CD4-positive, alpha-beta T cell (primary cell): Measurements from ENCODE around the gene DAD1. TPM values are rescaled to one million over a fixed set of nuclear protein-coding genes. Genes with fewer than 3 reads are reported as not detected.

Source experiments
- ATAC-seq: fragments of 200-7000 bp; cut with Tn5 transposase; one replicate; pipeline ENCODE4 v1.10.0; 2022; ENCODE audit warnings: mild to moderate bottlenecking; ENCODE audit not compliant: poor library complexity
- CTCF ChIA-PET: fragments of 350-600 bp; sonication (Branson Sonifier 250); formaldehyde crosslinking; loops from one replicate; lab custom pipeline; 2021; ENCODE audit warnings: antibody characterized with exemption, inconsistent platforms; lab: Charles Lee
- POLR2A ChIA-PET: fragments of 350-600 bp; sonication (Branson Sonifier 250); formaldehyde crosslinking; loops from one replicate; lab custom pipeline; 2021; ENCODE audit warnings: antibody characterized with exemption, inconsistent platforms; lab: Charles Lee
- DNase-seq, 14 experiments: peaks; one replicate each; pipeline ENCODE4 v3.0.0-alpha.2; 2013 to 2020; ENCODE audit warnings: mixed read lengths in 2 of 14
- H3K27ac ChIP-seq, 2 donors: one replicate each; pipeline versions ENCODE4 v1.5.1 to v1.7.0; 2013; ENCODE audit warnings: low read length in 2 of 2, low read depth in 1 of 2, mild to moderate bottlenecking in 1 of 2
- H3K27me3 ChIP-seq, 2 experiments: 1 replicate in 1 of 2; 2 replicates in 1 of 2; pipeline versions ENCODE4 v1.6.1 to v1.7.0; 2013; ENCODE audit warnings: low read length in 2 of 2, control low read depth in 1 of 2, mild to moderate bottlenecking in 1 of 2, moderate library complexity in 1 of 2; ENCODE audit not compliant: insufficient read depth in 2 of 2, control insufficient read depth in 1 of 2
- H3K36me3 ChIP-seq: one replicate; pipeline ENCODE4 v1.6.1; 2013; ENCODE audit warnings: low read length, control low read depth; ENCODE audit not compliant: insufficient read depth
- H3K4me1 ChIP-seq: one replicate; pipeline ENCODE4 v1.6.1; 2013; ENCODE audit warnings: low read length, control low read depth; ENCODE audit not compliant: insufficient read depth
- H3K4me3 ChIP-seq: one replicate; pipeline ENCODE4 v1.5.1; 2013; ENCODE audit warnings: mild to moderate bottlenecking, low read length, moderate library complexity
- H3K9me3 ChIP-seq, 2 experiments: 1 replicate in 1 of 2; 2 replicates in 1 of 2; pipeline versions ENCODE4 v1.6.1 to v1.7.0; 2013; ENCODE audit warnings: low read length in 2 of 2, mild to moderate bottlenecking in 2 of 2, control low read depth in 1 of 2, moderate library complexity in 1 of 2; ENCODE audit not compliant: control insufficient read depth in 1 of 2, insufficient read depth in 1 of 2
- H3K27ac Mint-ChIP-seq: one replicate; pipeline ENCODE4 v1.8.0; 2020; ENCODE audit warnings: mixed read lengths
- H3K27me3 Mint-ChIP-seq: one replicate; pipeline ENCODE4 v1.8.0; 2021; ENCODE audit warnings: mixed read lengths
- H3K36me3 Mint-ChIP-seq: one replicate; pipeline ENCODE4 v1.8.0; 2021; ENCODE audit warnings: low read depth, mixed read lengths
- H3K4me1 Mint-ChIP-seq: one replicate; pipeline ENCODE4 v1.8.0; 2021; ENCODE audit warnings: low read depth, mixed read lengths
- H3K4me3 Mint-ChIP-seq: one replicate; pipeline ENCODE4 v1.8.0; 2020; ENCODE audit warnings: mild to moderate bottlenecking, mixed read lengths
- H3K9me3 Mint-ChIP-seq: one replicate; pipeline ENCODE4 v1.8.0; 2020; ENCODE audit warnings: mixed read lengths
- intact Hi-C, 2 experiments: fragments of 100-400 bp; cut with DNase I in 1 of 2; cut with micrococcal nuclease in 1 of 2; formaldehyde crosslinking; loops; one replicate each; pipeline versions ENCODE4 v1.15.1 to v1.9.0; 2023 to 2025; cut with DNase I, micrococcal nuclease
- total RNA-seq, 174 experiments: library from RNA in 2 of 174; stranded (reverse) in 2 of 174; gene quantifications; one replicate each; pipeline ENCODE4 v1.2.3 and lab custom pipeline; 2021 to 2026
- TF ChIP-seq, protein P1 (sequence below): fragments of 200-600 bp; IDR thresholded peaks from one replicate; pipeline ENCODE4 v1.8.0; 2022; ENCODE audit warnings: antibody characterized with exemption, mild to moderate bottlenecking

DAD1 gene
- total RNA-seq, 2 experiments from 2014 or later = 41.8 to 44.1 TPM

- peak overlapping the region; percentile 99 for H3K27ac ChIP-seq
- peaks cover 72% of the 10 kb centered on the region for H3K36me3 Mint-ChIP-seq
- no peaks in the 10 kb centered on the region for H3K9me3 ChIP-seq
- peaks cover 96% of the 10 kb centered on the region for H3K4me1 Mint-ChIP-seq
- no peak overlapping the region for H3K4me3 ChIP-seq
- H3K27ac Mint-ChIP-seq = peak overlapping the region; percentile 93
- H3K27me3 ChIP-seq = no peaks in the 10 kb centered on the region
- H3K4me1 ChIP-seq = peaks cover 100% of the 10 kb centered on the region
- H3K36me3 ChIP-seq = peaks cover 69% of the 10 kb centered on the region
- DNase-seq = peak in 2 of 14 experiments; percentile 15 to 21
- peaks cover 6% of the 10 kb centered on the region for H3K27me3 Mint-ChIP-seq
- CTCF ChIA-PET = interaction anchor here (0.6 to 1.6 kb wide), 4 partner anchors 17 to 829 kb away, joined by 3 to 8 read pairs (median 4); no protein-coding TSS in a partner anchor
- TF ChIP-seq, protein P1, sequence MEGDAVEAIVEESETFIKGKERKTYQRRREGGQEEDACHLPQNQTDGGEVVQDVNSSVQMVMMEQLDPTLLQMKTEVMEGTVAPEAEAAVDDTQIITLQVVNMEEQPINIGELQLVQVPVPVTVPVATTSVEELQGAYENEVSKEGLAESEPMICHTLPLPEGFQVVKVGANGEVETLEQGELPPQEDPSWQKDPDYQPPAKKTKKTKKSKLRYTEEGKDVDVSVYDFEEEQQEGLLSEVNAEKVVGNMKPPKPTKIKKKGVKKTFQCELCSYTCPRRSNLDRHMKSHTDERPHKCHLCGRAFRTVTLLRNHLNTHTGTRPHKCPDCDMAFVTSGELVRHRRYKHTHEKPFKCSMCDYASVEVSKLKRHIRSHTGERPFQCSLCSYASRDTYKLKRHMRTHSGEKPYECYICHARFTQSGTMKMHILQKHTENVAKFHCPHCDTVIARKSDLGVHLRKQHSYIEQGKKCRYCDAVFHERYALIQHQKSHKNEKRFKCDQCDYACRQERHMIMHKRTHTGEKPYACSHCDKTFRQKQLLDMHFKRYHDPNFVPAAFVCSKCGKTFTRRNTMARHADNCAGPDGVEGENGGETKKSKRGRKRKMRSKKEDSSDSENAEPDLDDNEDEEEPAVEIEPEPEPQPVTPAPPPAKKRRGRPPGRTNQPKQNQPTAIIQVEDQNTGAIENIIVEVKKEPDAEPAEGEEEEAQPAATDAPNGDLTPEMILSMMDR = no peak
- POLR2A ChIA-PET = interaction anchor here (0.6 to 13.3 kb wide), 16 partner anchors 9 to 829 kb away, joined by 3 to 613 read pairs (median 4); partner anchors contain the start of genes DAD1 and OXA1L
- H3K4me3 Mint-ChIP-seq = peak overlapping the region; percentile 56
- ATAC-seq = no peak
- intact Hi-C loops = loop anchor here (5.0 to 10.0 kb wide), 8 partner anchors 35 to 805 kb away; no protein-coding TSS in a partner anchor
- H3K9me3 Mint-ChIP-seq = peaks cover 2% of the 10 kb centered on the region
These were observed 36.3 kb downstream of the DAD1 start for GRCh38 chr14:22552827-22553076.

- Histone ChIP-seq H3K27ac (peak overlapping the region; percentile 99), H3K36me3 (peaks cover 74% of the 10 kb centered on the region), H3K27me3 (no peaks in the 10 kb centered on the region), H3K4me3 (no peak overlapping the region), H3K9me3 (no peaks in the 10 kb centered on the region), H3K4me1 (peaks cover 100% of the 10 kb centered on the region)
- H3K4me3 Mint-ChIP-seq = peak overlapping the region; percentile 85
- intact Hi-C loops = loop anchor here (5.0 to 10.0 kb wide), 8 partner anchors 35 to 805 kb away; no protein-coding TSS in a partner anchor
- peaks cover 2% of the 10 kb centered on the region for H3K9me3 Mint-ChIP-seq
- H3K27ac Mint-ChIP-seq = peak overlapping the region; percentile 93
- peaks cover 78% of the 10 kb centered on the region for H3K36me3 Mint-ChIP-seq
- DNase-seq (peak in 2 of 14 experiments; percentile 33 to 38), ATAC-seq (no peak)
- ChIA-PET CTCF (interaction anchor here (0.6 to 1.6 kb wide), 6 partner anchors 11 to 829 kb away, joined by 3 to 8 read pairs (median 4); no protein-coding TSS in a partner anchor), POLR2A (interaction anchor here (0.5 to 13.3 kb wide), 18 partner anchors 9 to 829 kb away, joined by 3 to 613 read pairs (median 6); partner anchors contain the start of genes DAD1 and OXA1L)
- TF ChIP-seq, protein P1 = no peak
- H3K4me1 Mint-ChIP-seq = peaks cover 96% of the 10 kb centered on the region
- peaks cover 6% of the 10 kb centered on the region for H3K27me3 Mint-ChIP-seq
These were observed 36.8 kb downstream of the DAD1 start for GRCh38 chr14:22552001-22552826.

DNA sequence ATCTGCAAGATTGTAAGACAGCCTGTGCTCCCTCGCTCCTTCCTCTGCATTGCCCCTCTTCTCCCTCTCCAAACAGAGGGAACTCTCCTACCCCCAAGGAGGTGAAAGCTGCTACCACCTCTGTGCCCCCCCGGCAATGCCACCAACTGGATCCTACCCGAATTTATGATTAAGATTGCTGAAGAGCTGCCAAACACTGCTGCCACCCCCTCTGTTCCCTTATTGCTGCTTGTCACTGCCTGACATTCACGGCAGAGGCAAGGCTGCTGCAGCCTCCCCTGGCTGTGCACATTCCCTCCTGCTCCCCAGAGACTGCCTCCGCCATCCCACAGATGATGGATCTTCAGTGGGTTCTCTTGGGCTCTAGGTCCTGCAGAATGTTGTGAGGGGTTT lies 37.4 kb downstream of the DAD1 start:
- intact Hi-C loops = loop anchor here (5.0 to 10.0 kb wide), 8 partner anchors 34 to 804 kb away; no protein-coding TSS in a partner anchor
- TF ChIP-seq, protein P1 = no peak
- Mint-ChIP-seq H3K4me1 (peaks cover 96% of the 10 kb centered on the region), H3K9me3 (peaks cover 2% of the 10 kb centered on the region), H3K27me3 (peaks cover 6% of the 10 kb centered on the region), H3K4me3 (peak overlapping the region; percentile 85), H3K27ac (peak overlapping the region; percentile 93), H3K36me3 (peaks cover 84% of the 10 kb centered on the region)
- H3K4me1 ChIP-seq = peaks cover 100% of the 10 kb centered on the region
- ChIA-PET CTCF (interaction anchor here (1.0 to 1.6 kb wide), 5 partner anchors 10 to 828 kb away, joined by 3 to 10 read pairs (median 5); no protein-coding TSS in a partner anchor), POLR2A (interaction anchor here (0.7 to 13.3 kb wide), 12 partner anchors 10 to 810 kb away, joined by 3 to 613 read pairs (median 31); partner anchors contain the start of gene DAD1)
- no peak overlapping the region for H3K4me3 ChIP-seq
- H3K27ac ChIP-seq = peak overlapping the region; percentile 99
- H3K36me3 ChIP-seq = peaks cover 80% of the 10 kb centered on the region
- H3K27me3 ChIP-seq = no peaks in the 10 kb centered on the region
- DNase-seq (peak in 4 of 14 experiments; percentile 38 to 59 (median 49)), ATAC-seq (no peak)
- no peaks in the 10 kb centered on the region for H3K9me3 ChIP-seq
